Suprapubic skin (tissue), 4 donors: ENCODE measurements around the gene KAT7. TPM values are rescaled to one million over a fixed set of nuclear protein-coding genes. Genes with fewer than 3 reads are reported as not detected.
"Not testable (repeated sequence)": the region's sequence is repeated elsewhere in the genome, so short reads cannot be mapped to it uniquely, and the experiment has no call there.

Source experiments
- DNase-seq, 2 donors: peaks; one replicate each; pipeline ENCODE4 v3.0.0-alpha.2; 2019; ENCODE audit warnings: low spot score in 2 of 2
- H3K27ac ChIP-seq: fragments of 200-600 bp; sonication (generic); one replicate; pipeline ENCODE4 v1.5.1; 2019
- H3K27me3 ChIP-seq: fragments of 200-600 bp; sonication (generic); one replicate; pipeline ENCODE4 v1.5.1; 2019
- H3K36me3 ChIP-seq: fragments of 200-600 bp; sonication (generic); one replicate; pipeline ENCODE4 v1.5.1; 2019
- H3K4me1 ChIP-seq: fragments of 200-600 bp; sonication (generic); one replicate; pipeline ENCODE4 v1.5.1; 2019
- H3K4me3 ChIP-seq: fragments of 200-600 bp; sonication (generic); one replicate; pipeline ENCODE4 v1.5.1; 2019; ENCODE audit warnings: mild to moderate bottlenecking
- H3K9me3 ChIP-seq: fragments of 200-600 bp; sonication (generic); one replicate; pipeline ENCODE4 v1.5.1; 2019
- CTCF ChIP-seq, 2 donors: fragments of 200-600 bp in 1 of 2; fragments of 450-650 bp in 1 of 2; sonication (generic) in 1 of 2; IDR thresholded peaks; one replicate each; pipeline ENCODE4 v1.5.1; 2016 to 2019; ENCODE audit warnings: antibody characterized with exemption in 2 of 2, mild to moderate bottlenecking in 1 of 2, moderate library complexity in 1 of 2
- EP300 ChIP-seq: sonication (generic); formaldehyde crosslinking; IDR thresholded peaks from one replicate; pipeline ENCODE4 v1.6.1; 2017; ENCODE audit warnings: antibody characterized with exemption
- POLR2A ChIP-seq, 2 donors: fragments of 450-650 bp; IDR thresholded peaks; one replicate each; pipeline ENCODE4 v1.6.1; 2017; ENCODE audit warnings: antibody characterized with exemption in 2 of 2, mild to moderate bottlenecking in 2 of 2, moderate library complexity in 2 of 2
- POLR2AphosphoS5 ChIP-seq, 3 donors: sonication (generic); formaldehyde crosslinking; IDR thresholded peaks; one replicate each; pipeline ENCODE4 v1.6.1; 2017; ENCODE audit warnings: antibody characterized with exemption in 3 of 3
- WGBS: methylation state at CpG from one replicate; pipeline ENCODE4 v1.1.5; 2018; 5-methylcytosine and 5-hydroxymethylcytosine counted together
- total RNA-seq, 4 donors: library from RNA; depleted of rRNA; stranded (reverse); fragments of >200 nt; gene quantifications; one replicate each; pipeline ENCODE4 v1.1.0, GENCODE V29; 2016

KAT7 gene
- total RNA-seq, 4 donors from 2014 or later, result 37.1 to 71.4 (median 52.2) TPM

- peaks cover 38% of the 10 kb centered on the region for H3K4me1 ChIP-seq
- H3K4me3 ChIP-seq, result no peak overlapping the region
- no peaks in the 10 kb centered on the region for H3K27me3 ChIP-seq
- H3K27ac ChIP-seq, result no peak overlapping the region
- peaks cover 78% of the 10 kb centered on the region for H3K36me3 ChIP-seq
- no peak for TF ChIP-seq CTCF (IDR thresholded peaks at IDR 0.05)
- no peak for TF ChIP-seq EP300
- TF ChIP-seq POLR2AphosphoS5 (IDR thresholded peaks at IDR 0.05), result peak in 1 of 3 donors; percentile 41
- no peak for DNase-seq
- no peaks in the 10 kb centered on the region for H3K9me3 ChIP-seq
- WGBS, result 27% methylated on average over 2 of the region's 2 CpGs
These were observed 34.3 kb downstream of the KAT7 start for GRCh38 chr17:49822829-49823228.

GRCh38 chr17:49823614-49824013 lies 35.1 kb downstream of the KAT7 start:
- Histone ChIP-seq H3K27me3 (no peaks in the 10 kb centered on the region), H3K36me3 (peaks cover 77% of the 10 kb centered on the region), H3K4me1 (peaks cover 44% of the 10 kb centered on the region), H3K4me3 (no peak overlapping the region), H3K27ac (no peak overlapping the region), H3K9me3 (no peaks in the 10 kb centered on the region)
- DNase-seq, result no peak
- WGBS, result 89% methylated on average over 2 of the region's 2 CpGs
- no peak for TF ChIP-seq EP300
- no peak for TF ChIP-seq CTCF (IDR thresholded peaks at IDR 0.05)
- TF ChIP-seq POLR2AphosphoS5 (IDR thresholded peaks at IDR 0.05), result no peak
- TF ChIP-seq POLR2A (IDR thresholded peaks at IDR 0.05), result no peak

- Histone ChIP-seq H3K4me3 (no peak overlapping the region), H3K27ac (no peak overlapping the region), H3K36me3 (peaks cover 78% of the 10 kb centered on the region), H3K4me1 (peaks cover 43% of the 10 kb centered on the region), H3K27me3 (no peaks in the 10 kb centered on the region), H3K9me3 (no peaks in the 10 kb centered on the region)
- whole genome bisulfite sequencing, result 66% methylated on average over 2 of the region's 2 CpGs
- no peak for DNase-seq
- TF ChIP-seq EP300, result no peak
- TF ChIP-seq CTCF (IDR thresholded peaks at IDR 0.05), result no peak
- TF ChIP-seq POLR2A (IDR thresholded peaks at IDR 0.05), result no peak
- TF ChIP-seq POLR2AphosphoS5 (IDR thresholded peaks at IDR 0.05), result no peak
These were observed 37.2 kb downstream of the KAT7 start for GRCh38 chr17:49825645-49826044.

GRCh38 chr17:49828325-49828724 lies 39.8 kb downstream of the KAT7 start:
- not testable (repeated sequence) for H3K27me3 ChIP-seq, H3K27ac ChIP-seq, DNase-seq, H3K9me3 ChIP-seq, H3K4me3 ChIP-seq
- 8% methylated on average over 2 of the region's 2 CpGs for WGBS
- Histone ChIP-seq H3K36me3 (peaks cover 74% of the 10 kb centered on the region), H3K4me1 (peaks cover 21% of the 10 kb centered on the region)

- Histone ChIP-seq H3K36me3 (peaks cover 74% of the 10 kb centered on the region), H3K4me3 (no peak overlapping the region), H3K4me1 (peaks cover 24% of the 10 kb centered on the region), H3K27me3 (no peaks in the 10 kb centered on the region), H3K27ac (no peak overlapping the region), H3K9me3 (no peaks in the 10 kb centered on the region)
- no peak for TF ChIP-seq POLR2AphosphoS5 (IDR thresholded peaks at IDR 0.05)
- TF ChIP-seq EP300, result no peak
- TF ChIP-seq POLR2A (IDR thresholded peaks at IDR 0.05), result no peak
- TF ChIP-seq CTCF (IDR thresholded peaks at IDR 0.05), result no peak
- DNase-seq, result no peak
- WGBS, result 88% methylated on average over 2 of the region's 2 CpGs
These were observed 40.5 kb downstream of the KAT7 start for GRCh38 chr17:49829026-49829425.

- no peaks in the 10 kb centered on the region for H3K27me3 ChIP-seq
- H3K36me3 ChIP-seq, result peaks cover 67% of the 10 kb centered on the region
- H3K27ac ChIP-seq, result no peak overlapping the region
- 8% methylated on average over 1 of the region's 1 CpG for WGBS
- H3K4me1 ChIP-seq, result peaks cover 31% of the 10 kb centered on the region
- no peak for DNase-seq
- TF ChIP-seq POLR2A (IDR thresholded peaks at IDR 0.05), result no peak
- no peak for TF ChIP-seq POLR2AphosphoS5 (IDR thresholded peaks at IDR 0.05)
- no peak for TF ChIP-seq EP300
- TF ChIP-seq CTCF (IDR thresholded peaks at IDR 0.05), result no peak
- no peak overlapping the region for H3K4me3 ChIP-seq
- no peaks in the 10 kb centered on the region for H3K9me3 ChIP-seq
These were observed 42.1 kb downstream of the KAT7 start for GRCh38 chr17:49830605-49831004.
